ENCODE measurements around the gene DHTKD1. TPM values are rescaled to one million over a fixed set of nuclear protein-coding genes. Genes with fewer than 3 reads are reported as not detected.

DHTKD1 gene
- total RNA-seq, 1 experiment from 2014 or later, result 15.8 TPM

DNA sequence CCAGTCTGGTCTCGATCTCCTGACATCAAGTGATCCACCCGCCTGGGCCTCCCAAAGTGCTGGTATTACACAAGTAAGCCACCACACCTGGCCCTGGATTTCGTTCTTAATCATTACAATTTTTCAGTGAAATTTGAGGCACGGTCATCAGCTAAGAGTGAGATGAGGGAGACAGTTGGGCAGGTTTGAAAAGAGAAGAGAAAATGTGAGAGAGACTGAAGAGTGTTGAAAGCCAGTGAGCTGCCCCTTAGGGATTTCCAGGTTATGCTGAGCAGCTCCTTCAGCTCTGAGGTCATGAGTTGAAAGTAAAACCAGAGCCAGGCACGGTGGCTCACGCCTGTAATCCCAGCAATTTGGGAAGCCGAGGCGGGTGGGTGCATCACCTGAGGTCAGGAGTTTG, 20.2 kb upstream of the DHTKD1 start:
- no peak overlapping the region for H3K4me3 ChIP-seq (ENCODE audit: low read depth in 2 of 2, low read length in 2 of 2)
- TF ChIP-seq TCF7L2 (IDR thresholded peaks at IDR 0.05; ENCODE audit: low read depth, low read length) (no peak), SIN3A (IDR thresholded peaks at IDR 0.05; ENCODE audit: borderline replicate concordance, insufficient read depth, low read depth, low read length) (no peak), POLR2AphosphoS5 (IDR thresholded peaks at IDR 0.05; ENCODE audit: low read depth, low read length) (no peak)
- TF ChIP-seq, protein P1, sequence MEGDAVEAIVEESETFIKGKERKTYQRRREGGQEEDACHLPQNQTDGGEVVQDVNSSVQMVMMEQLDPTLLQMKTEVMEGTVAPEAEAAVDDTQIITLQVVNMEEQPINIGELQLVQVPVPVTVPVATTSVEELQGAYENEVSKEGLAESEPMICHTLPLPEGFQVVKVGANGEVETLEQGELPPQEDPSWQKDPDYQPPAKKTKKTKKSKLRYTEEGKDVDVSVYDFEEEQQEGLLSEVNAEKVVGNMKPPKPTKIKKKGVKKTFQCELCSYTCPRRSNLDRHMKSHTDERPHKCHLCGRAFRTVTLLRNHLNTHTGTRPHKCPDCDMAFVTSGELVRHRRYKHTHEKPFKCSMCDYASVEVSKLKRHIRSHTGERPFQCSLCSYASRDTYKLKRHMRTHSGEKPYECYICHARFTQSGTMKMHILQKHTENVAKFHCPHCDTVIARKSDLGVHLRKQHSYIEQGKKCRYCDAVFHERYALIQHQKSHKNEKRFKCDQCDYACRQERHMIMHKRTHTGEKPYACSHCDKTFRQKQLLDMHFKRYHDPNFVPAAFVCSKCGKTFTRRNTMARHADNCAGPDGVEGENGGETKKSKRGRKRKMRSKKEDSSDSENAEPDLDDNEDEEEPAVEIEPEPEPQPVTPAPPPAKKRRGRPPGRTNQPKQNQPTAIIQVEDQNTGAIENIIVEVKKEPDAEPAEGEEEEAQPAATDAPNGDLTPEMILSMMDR (IDR thresholded peaks at IDR 0.05), result no peak
- intact Hi-C loops (cut with micrococcal nuclease; ENCODE audit: unreplicated experiment) (no loop called here), in situ Hi-C loops (cut with HindIII; ENCODE audit: low pct_unique_long_range_greater_than_20kb, low sequenced_read_pairs) (no loop called here)
- CTCF ChIA-PET, result interaction anchor here (0.5 kb wide), 1 partner anchor 194 kb away, joined by 3 read pairs; no protein-coding TSS in a partner anchor
- POLR2A ChIA-PET, result interaction anchor here (0.6 kb wide), 1 partner anchor 104 kb away, joined by 3 read pairs; no protein-coding TSS in a partner anchor
- H3K36me3 ChIP-seq (ENCODE audit: control insufficient read depth, insufficient read depth, low read length), result no peaks in the 10 kb centered on the region
- no peak overlapping the region for H3K27ac ChIP-seq (ENCODE audit: low read length)
- DNase-seq (ENCODE audit: low read depth, low spot score) (no peak), ATAC-seq (no peak)
- BruUV-seq (replicated peaks), result no TSS peak
- peaks cover 2% of the 10 kb centered on the region; the same call in 1 of the 2 replicates for H3K4me1 ChIP-seq (ENCODE audit: control insufficient read depth, insufficient read depth, low read length)
- H3K9me3 ChIP-seq (ENCODE audit: control insufficient read depth, insufficient read depth, low read depth, low read length), result no peaks in the 10 kb centered on the region
- no peaks in the 10 kb centered on the region for H3K27me3 ChIP-seq (ENCODE audit: control insufficient read depth, insufficient read depth, low read length)

DNA sequence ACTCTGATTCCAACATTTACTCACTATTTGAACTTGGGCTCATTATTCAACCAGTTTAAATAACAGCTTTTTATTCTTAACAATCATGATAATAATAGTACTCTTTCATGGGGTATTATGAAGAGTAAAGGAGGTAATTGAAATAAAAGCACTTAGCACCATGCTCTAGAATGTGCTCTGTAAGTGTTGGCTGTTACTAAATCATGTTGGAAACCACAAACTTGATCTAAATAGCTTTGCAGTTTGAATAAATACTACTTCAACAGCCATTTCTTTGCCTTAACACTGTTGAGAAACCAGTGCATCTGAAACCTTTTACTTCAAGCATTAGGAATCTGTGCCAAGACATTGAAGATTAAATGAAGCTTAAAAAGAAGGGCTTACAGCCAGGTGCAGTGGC, 18.2 kb upstream of the DHTKD1 start:
- DNase-seq (ENCODE audit: low read depth, low spot score) (no peak), ATAC-seq (no peak)
- no peaks in the 10 kb centered on the region for H3K9me3 ChIP-seq (ENCODE audit: control insufficient read depth, insufficient read depth, low read depth, low read length)
- H3K4me3 ChIP-seq (ENCODE audit: low read depth in 2 of 2, low read length in 2 of 2), result no peak overlapping the region
- H3K4me1 ChIP-seq (ENCODE audit: control insufficient read depth, insufficient read depth, low read length), result peaks cover 3% of the 10 kb centered on the region; the same call in 1 of the 2 replicates
- intact Hi-C loops (cut with micrococcal nuclease; ENCODE audit: unreplicated experiment) (no loop called here), in situ Hi-C loops (cut with HindIII; ENCODE audit: low pct_unique_long_range_greater_than_20kb, low sequenced_read_pairs) (no loop called here)
- ChIA-PET POLR2A (no interaction called here), CTCF (no interaction called here)
- TF ChIP-seq, protein P2, sequence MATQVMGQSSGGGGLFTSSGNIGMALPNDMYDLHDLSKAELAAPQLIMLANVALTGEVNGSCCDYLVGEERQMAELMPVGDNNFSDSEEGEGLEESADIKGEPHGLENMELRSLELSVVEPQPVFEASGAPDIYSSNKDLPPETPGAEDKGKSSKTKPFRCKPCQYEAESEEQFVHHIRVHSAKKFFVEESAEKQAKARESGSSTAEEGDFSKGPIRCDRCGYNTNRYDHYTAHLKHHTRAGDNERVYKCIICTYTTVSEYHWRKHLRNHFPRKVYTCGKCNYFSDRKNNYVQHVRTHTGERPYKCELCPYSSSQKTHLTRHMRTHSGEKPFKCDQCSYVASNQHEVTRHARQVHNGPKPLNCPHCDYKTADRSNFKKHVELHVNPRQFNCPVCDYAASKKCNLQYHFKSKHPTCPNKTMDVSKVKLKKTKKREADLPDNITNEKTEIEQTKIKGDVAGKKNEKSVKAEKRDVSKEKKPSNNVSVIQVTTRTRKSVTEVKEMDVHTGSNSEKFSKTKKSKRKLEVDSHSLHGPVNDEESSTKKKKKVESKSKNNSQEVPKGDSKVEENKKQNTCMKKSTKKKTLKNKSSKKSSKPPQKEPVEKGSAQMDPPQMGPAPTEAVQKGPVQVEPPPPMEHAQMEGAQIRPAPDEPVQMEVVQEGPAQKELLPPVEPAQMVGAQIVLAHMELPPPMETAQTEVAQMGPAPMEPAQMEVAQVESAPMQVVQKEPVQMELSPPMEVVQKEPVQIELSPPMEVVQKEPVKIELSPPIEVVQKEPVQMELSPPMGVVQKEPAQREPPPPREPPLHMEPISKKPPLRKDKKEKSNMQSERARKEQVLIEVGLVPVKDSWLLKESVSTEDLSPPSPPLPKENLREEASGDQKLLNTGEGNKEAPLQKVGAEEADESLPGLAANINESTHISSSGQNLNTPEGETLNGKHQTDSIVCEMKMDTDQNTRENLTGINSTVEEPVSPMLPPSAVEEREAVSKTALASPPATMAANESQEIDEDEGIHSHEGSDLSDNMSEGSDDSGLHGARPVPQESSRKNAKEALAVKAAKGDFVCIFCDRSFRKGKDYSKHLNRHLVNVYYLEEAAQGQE (IDR thresholded peaks at IDR 0.05; ENCODE audit: insufficient read depth in 1 of 2, low read depth in 2 of 2, low read length in 1 of 2), result no peak
- TF ChIP-seq SIN3A (IDR thresholded peaks at IDR 0.05; ENCODE audit: borderline replicate concordance, insufficient read depth, low read depth, low read length) (no peak), TCF7L2 (IDR thresholded peaks at IDR 0.05; ENCODE audit: low read depth, low read length) (no peak), POLR2AphosphoS5 (IDR thresholded peaks at IDR 0.05; ENCODE audit: low read depth, low read length) (no peak)
- TF ChIP-seq, protein P1 (IDR thresholded peaks at IDR 0.05), result no peak
- no TSS peak for BruUV-seq (replicated peaks)
- no peaks in the 10 kb centered on the region for H3K27me3 ChIP-seq (ENCODE audit: control insufficient read depth, insufficient read depth, low read length)
- H3K36me3 ChIP-seq (ENCODE audit: control insufficient read depth, insufficient read depth, low read length), result no peaks in the 10 kb centered on the region
- no peak overlapping the region for H3K27ac ChIP-seq (ENCODE audit: low read length)

Measured in Panc1 (cell line).